Renal pelvis (tissue), 4 donors: ENCODE measurements around the gene WSCD1. TPM values are rescaled to one million over a fixed set of nuclear protein-coding genes. Genes with fewer than 3 reads are reported as not detected.

Experiments
- DNase-seq: peaks from one replicate; pipeline ENCODE4 v3.0.0-alpha.2; 2013
- polyA plus RNA-seq, 3 donors: library from polyadenylated mRNA; unstranded; fragments of 120-200 nt; gene quantifications; one replicate each; pipeline ENCODE4 v1.2.1, GENCODE V29; 2013; ENCODE audit not compliant: insufficient read length in 3 of 3

The WSCD1 gene
- polyA plus RNA-seq, 3 donors: 12.0 to 16.1 (median 12.8) TPM

DNA sequence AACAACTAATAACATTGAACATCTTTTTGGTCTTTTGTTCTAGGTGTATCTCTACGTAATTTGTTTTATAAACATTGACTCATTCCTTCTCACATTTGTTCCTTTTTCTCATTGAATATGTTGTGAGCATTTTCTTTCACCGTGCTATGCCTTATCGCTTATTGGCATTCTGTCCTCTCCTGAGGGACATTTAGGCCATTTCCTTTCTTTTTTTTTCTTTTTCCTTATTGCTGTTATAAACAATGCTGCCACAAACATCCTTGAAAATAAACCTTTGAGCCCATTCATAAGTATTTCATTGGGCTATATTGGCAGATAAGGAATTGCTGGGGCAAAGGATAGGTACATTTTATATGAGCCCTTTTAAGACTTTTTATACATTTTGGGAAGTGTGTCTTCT lies 32.4 kb downstream of the WSCD1 start:
- no peak for DNase-seq

DNA sequence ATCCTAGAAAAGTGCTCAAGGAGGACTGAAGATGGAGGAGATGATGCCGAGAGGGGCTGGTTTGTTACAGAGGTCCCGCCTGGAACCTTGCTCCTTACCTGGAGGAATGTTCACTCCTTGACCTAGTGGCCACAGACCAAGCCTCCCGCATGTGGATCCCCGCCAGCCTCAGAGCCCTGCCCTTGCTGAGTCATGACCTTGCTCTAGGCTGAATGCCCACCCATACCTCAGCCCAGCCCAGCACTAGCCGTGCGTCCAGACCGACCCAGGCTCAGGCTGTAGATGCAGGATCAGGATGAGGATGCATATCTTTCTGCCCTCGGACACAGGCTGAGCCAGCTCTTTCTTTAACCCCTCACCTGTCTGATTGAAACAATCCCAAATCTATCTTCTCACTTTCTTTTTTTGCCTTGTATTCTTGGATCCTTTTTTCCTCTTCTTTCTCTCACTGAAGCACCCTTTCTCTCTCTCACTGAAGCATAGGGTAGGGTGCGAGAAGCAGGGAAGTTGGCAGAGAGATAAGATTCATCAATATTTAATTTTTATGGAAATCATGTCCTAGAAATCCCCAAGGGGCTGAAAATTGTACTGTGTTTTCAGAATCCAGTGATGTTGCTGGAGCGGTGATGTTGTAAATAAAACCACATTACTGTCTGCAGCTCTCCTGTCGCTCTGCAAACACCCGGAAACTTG lies 34.9 kb downstream of the WSCD1 start:
- DNase-seq: no peak

DNA sequence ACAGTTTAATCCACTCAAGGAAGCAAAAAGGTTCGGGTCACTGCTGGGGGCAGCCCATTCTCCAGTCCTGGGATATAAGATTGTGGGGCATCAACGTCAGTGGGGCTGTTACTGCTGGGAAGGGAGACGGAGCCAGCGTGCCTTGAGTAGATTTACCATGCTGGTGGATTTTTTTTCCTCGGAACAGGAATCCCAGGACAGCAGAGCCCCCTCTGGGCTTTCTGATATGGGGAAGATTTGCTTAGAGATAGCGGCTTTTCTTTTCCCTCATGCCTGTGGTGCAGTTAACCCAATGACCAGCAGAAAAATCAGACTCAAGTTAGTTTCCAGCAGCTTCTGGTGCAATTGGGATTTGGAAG lies 35.4 kb downstream of the WSCD1 start:
- DNase-seq: no peak

DNA sequence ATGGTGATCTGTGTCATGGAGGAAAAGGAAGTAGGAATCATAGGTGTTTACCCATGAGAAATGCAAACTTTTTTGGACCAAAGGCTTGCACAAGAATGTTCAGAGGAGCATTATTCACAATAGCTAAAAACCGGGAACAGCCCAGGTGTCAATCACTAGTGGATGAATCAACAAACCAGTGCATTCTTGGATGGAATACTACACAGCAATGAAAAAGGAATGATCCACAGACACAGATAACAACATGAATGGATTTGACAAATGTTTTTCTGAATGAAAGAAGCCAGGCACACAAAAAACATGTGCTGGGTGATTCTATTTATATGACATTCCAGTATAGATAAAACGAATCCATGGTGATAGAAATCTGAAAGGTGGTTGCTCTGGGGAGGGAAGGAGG lies 36.0 kb downstream of the WSCD1 start:
- DNase-seq: no peak

DNA sequence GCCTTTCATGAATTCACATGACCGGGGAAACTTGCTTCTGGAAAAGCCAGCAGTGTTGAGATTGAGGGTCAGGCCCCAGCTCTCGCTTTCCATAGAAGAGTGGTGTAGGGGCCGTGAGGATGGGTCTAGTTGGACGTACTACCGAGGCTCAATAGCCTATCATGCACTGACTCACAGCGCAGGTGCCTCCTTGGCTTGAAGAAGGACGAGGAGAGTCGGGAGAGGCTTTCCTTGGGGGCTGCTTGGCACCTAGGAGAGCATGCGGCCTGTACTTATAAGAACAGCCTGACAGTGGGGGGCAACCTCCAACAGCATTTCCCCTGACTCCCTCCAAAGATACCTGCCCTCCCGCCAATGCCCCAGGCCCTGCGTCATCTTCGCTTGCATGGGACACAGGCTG lies 37.6 kb downstream of the WSCD1 start:
- no peak for DNase-seq

DNA sequence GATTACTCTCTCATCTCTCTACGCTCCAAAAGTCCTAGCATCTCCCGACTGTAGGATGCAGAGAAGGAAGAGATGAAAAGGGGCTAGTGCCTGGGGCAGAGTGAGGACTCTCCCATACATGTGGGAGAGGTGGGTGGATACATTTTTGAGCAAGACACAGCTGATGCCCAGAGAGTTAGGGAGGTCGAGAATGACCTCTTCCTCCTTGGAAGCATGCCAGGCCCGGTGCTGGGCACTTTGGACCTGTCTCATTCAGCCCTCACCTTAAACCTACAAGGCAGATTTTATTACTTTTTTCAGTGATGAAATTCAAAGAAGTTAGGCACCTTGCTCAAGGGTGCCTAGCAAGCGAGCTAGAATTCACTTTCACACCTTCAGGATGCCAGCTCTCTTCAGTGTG lies 38.2 kb downstream of the WSCD1 start:
- DNase-seq: no peak

DNA sequence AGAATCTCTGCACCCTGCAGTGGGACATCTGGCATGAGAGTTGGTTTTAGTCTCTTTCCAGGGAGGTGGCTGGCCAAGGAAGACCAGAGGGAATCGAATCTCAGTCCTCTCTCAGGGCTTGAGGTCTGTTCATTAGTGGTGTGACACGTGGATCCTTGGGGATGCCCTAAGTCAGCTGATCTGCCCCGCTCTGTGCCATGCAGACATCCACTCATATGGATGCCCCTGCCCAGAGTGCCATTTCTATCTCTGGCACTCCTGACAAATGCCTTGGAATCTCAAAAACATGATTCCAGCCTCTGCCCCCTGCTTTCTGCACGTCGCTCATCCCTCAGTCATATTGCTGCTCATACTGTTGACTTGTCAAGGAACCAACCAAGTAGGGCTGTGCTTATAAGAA lies 38.8 kb downstream of the WSCD1 start:
- DNase-seq: no peak

DNA sequence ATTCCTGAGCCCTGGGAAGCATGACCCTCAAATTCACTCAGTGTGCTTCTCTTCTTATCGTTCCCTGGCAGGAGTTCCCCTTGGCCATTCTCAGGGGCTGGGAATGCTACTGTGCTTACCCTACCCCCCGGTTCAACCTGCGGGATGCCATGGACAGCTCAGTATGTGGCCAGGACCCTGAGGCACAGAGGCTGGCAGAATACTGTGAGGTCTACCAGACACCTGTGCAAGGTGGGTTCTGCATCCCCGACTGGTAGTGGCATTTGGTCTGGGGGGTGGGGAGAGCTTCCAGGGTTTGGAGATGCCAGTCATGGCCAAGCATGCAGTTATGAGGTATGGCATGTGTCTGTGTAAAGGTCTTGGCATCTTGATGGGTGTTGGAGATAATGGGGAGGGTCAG lies 39.4 kb downstream of the WSCD1 start:
- no peak for DNase-seq

DNA sequence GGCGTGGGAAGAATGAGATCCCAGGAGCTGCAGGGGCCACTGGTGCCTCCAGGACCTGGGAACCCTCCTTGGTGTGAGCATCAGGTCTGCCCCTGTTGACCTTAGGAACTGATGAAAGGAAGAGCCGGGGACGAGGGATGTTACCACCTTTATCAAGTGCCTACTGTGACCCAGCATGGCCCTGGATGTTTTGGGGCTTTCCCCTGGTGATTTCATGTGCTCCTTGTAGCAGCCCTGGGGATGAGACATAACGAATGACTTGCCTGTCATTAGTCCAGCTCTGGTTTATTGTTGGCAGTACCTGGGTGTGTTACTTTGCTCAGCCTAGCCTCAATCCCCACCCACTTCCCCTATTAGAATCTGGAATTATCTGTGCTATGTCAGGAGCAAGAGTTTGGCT lies 39.9 kb downstream of the WSCD1 start:
- DNase-seq: no peak

DNA sequence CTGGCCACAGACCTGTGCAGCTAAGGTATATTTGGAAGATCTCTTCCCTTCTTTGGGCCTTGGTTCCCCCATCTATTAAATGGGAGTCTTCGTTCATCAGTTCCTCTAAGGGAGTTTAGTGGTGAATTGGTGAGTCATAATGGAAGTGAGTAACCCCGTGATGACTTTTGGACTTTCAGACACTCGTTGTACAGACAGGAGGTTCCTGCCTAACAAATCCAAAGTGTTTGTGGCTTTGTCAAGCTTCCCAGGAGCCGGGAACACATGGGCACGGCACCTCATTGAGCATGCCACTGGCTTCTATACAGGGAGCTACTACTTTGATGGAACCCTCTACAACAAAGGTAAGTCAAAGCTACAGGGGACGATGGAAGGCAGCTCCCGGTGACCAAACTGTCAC lies 40.4 kb downstream of the WSCD1 start:
- DNase-seq: no peak

DNA sequence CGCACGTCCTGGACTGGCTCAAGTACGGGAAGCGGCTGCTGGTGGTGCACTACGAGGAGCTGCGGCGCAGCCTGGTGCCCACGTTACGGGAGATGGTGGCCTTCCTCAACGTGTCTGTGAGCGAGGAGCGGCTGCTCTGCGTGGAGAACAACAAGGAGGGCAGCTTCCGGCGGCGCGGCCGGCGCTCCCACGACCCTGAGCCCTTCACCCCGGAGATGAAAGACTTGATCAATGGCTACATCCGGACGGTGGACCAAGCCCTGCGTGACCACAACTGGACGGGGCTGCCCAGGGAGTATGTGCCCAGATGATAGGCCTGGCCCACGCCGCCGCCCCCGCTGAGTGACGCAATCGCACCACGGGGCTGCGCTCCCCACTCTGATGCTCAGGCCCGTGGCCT lies 50.2 kb downstream of the WSCD1 start:
- no peak for DNase-seq

DNA sequence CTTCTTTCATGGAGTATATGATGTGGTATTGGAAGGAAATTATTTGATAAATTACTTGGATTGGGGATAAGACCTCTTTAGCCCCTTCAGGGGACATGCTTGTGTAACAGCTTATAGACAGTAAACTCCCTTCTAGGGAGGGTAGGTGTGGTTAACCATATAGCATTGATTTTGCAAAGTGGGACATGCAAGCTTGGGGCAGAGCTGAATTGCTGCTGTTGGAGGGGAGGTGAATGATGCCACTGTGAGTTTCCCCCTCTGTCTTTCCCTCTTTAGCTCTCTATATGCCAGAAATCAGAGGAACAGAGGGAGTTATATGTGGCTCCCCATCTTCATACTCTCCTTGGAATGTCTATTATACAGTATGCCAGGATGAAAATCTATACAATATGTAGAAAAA lies 54.7 kb downstream of the WSCD1 start:
- no peak for DNase-seq

DNA sequence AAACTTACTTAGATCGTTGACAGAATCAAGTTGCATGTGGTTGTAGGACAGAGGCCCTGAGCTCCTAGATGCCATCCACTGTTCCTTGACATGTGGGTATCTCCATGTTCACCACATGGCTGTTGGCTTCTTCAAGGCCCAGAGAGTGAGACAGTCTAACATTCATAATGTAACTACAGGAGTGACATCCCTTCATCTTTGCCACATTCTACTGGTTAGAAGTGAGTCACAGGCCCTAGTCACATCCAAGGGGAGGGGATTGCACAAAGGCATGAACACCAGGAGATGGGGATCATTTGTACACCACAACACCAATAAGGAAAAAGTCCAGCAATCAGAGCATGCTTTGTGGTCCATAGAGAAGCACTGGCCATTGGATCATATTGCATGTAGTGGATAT lies 56.6 kb downstream of the WSCD1 start:
- DNase-seq: no peak

DNA sequence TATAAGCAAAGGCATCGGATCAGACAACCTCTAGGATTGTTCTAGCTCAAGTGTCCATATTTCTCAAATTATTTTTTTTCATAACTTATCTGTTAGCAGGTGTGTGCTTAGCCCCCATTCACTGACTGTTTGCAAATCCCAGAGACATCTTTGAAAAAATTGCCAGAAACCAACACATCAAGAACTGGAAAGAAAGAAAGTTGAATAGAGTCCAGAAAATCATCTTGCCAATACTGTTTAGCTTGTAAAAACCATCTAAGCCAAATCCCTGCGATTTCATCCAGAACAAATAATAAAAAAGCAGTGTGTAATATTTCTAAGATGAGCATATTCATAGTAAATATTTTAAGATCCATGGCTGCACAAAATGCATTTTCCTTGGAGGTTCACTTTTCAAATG lies 64.5 kb downstream of the WSCD1 start:
- DNase-seq: no peak

DNA sequence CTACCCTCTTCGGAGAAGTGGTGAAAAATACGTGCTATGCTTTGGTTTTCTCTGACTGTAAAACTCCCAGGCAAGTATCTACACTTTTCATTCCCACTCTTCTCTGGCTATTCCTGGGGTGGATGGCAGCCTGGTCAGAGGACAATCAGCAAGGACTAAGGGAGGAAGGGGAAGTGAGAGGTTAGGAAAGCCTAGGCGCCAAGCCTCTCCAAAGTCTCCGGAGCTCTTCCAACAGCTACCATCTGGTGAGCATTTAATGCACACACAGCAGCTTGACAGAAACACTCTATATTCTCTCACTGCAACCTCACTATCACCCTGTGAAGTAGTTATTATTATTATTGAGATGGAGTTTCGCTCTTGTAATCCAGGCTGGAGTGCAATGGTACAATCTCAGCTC lies 65.1 kb downstream of the WSCD1 start:
- no peak for DNase-seq

DNA sequence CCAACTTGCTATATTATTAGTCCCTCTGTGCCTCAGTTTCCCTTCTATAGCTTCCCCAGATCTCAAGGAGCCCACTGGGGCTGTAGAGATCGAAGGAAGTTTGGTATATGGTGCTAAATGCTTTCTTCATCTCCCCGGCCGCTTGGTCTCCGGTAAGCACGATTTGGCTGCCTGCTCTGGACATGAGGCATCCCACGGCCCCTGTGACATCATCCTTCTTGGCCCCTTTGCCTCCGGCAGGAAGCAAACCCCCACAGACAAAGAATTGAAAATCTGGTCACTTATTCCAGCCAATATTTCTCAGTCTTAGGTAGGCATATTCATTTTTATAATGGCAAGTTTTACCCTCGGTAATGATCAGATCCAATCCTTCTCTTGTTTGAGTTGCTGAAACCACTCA lies 65.8 kb downstream of the WSCD1 start:
- no peak for DNase-seq

DNA sequence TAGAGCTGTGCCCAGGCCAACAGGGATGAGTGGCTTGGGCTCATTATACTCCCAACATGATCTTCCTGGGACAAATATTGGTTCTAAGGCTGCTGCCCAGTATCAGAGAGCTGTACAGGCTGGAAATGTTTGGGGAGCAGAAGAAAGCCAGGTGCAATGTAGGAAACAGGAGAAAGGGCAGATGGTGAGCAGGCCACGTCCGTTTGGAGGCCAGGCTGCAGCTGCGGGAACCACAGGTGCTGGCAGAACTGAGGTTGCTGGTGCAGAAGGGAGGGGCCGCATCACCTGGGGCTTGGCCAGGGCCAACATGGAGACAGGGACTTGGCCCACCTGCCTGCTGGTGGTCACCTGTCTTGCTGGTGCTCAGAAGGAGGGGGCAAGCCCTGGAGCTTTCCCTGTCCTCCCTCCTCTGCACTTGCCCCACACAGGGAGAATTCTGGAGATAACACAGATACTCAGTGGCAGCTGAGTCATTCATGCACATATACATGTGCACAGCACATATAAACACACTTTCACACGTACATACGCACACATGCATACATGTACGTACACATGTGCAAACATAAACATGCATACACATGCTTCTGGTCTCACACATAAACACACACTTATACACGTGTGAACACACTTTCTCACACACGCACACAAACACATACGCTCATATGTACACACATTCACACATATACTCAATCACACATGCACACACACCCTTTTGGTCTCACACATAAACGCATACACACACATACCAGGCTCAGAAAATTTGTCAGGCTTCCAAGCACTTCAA lies 67.7 kb downstream of the WSCD1 start:
- DNase-seq: no peak

DNA sequence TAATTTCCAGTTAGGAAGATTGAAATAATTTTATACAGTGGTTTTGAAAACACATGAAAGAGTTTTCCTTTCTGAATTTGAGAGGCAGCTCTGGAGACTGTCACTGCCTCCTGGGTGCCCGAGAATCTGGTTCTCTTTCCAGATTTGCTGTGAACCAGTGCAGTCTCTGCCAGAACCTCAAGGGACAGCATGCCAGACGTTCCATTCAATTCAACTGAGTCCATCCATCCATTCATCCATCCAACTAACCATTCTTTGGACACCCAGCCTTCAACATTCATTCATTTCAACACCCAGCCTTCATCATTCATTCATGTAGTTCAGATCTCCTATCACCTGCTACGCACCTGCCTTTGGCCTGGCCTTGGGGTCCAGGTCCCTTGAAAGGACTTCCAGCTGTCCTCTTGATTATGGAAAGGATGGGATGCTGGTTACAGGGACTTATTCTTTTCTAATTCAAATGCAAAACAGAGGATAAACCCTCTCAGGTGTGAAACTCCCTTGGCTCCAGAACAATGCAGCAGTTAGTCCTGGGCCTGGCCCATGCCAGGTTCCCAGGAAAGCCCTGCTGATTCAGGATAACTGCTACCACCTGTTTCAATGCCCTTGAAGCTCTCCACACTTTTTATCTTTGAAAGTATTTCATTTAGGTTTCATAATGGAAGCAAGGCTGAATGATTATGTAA lies 68.7 kb downstream of the WSCD1 start:
- no peak for DNase-seq

DNA sequence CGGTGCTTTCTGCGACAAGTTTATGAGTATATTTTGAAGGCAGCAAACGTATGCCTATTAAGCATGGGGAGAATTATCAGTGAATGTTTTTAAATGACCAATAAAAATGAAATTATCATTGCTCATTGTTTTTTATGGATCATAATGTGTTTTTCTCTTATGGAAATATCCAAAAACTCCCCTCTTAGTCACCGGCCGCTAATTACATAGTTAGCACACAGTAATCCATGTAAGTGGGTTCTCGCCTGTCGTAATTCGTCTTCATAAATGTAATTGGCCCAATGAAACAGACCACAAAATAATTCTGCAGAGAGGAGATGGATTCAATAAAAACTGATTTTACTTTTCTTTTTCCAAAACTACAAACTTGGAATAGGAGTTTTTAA lies 69.3 kb downstream of the WSCD1 start:
- DNase-seq: no peak

DNA sequence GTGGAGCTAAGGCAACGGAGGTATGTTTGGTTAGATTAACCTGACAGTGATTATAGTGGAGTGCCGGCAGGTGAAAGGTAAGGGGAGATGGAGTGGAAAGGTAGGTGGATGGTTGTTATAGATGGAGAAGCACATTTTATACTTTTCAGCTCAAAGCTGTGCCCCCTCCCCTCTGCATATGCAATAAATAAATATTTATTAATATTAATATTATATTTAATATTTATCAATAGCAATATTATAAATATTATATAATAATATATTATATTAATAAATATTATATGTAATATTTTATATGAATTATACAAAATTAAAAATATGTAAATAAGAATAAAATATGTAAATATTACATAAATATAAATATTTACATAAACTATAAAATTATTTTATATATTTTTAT lies 70.0 kb downstream of the WSCD1 start:
- DNase-seq: no peak

DNA sequence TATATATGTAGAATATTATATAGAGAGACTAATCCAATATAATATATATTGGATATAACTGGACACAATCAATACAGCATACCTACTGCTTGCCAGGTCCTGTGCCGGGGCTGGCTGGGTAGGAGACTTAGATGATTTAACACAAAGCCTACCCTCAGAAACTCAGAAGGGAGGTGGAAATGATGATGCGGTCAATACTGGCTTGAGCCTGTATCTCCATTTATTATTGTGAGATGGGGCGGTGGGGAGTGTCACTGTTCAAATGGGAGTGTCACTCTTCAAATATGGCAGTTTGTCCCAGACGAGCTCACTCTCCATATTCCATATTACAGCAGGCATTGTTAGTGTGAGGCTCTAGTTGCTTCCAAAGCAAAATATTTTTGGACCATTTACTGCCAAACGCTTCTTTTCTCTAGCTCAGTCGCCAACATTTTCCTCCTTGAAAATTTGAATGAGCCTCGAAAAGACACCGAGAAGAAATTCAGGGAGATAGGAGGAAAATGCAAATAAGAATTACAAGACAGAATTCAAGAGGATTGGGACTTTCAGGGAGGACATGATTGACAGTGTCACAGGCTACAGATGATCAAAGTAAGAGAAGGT lies 70.7 kb downstream of the WSCD1 start:
- no peak for DNase-seq

DNA sequence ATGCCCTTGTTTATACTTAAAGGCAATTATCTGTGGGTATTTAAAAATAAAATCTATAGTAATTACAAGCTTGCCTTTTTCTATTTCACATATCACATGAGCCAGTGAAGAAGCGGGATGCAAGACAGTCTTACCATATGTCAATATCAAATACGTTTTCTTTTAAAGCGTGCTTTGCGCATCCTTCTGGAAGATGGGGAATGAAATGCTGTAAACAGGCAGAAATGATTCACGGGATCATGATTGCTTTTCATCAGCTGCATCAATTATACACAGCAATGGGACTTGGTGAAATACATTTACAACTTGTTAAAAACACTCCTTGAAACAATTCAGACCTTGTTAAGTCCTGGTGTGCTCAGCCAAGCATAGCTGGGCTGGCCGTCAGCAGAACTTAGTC lies 72.5 kb downstream of the WSCD1 start:
- no peak for DNase-seq

DNA sequence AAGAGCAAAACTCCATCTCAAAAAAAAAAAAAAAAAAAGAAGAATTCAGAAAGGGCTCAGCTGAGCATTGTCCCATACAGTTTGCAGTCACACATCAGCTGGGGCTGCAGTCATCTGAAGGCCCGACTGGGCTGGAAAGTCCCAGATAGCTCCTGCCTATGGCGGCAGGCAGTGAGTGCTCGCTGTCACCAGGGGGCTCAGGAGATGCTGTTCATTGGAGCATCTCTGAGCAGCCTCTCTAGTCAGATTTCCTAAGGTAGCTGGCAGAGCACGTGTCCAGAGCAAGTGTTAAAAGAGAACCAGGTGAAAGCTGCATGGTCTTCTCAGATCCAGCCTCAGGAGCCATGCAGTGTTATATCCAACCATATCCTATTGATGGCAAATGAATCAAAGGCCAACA lies 75.8 kb downstream of the WSCD1 start:
- DNase-seq: no peak
